ENCODE data around the gene P4HB. TPM values are rescaled to one million over a fixed set of nuclear protein-coding genes. Genes with fewer than 3 reads are reported as not detected.
A peak's percentile ranks its signal among the peaks of the same experiment; 100 is the strongest.

Gene P4HB
- total and polyA plus RNA-seq, 2 donors (not counting 1 experiment from before 2014, with no cell fraction given) = 37.4 to 191 TPM

DNA sequence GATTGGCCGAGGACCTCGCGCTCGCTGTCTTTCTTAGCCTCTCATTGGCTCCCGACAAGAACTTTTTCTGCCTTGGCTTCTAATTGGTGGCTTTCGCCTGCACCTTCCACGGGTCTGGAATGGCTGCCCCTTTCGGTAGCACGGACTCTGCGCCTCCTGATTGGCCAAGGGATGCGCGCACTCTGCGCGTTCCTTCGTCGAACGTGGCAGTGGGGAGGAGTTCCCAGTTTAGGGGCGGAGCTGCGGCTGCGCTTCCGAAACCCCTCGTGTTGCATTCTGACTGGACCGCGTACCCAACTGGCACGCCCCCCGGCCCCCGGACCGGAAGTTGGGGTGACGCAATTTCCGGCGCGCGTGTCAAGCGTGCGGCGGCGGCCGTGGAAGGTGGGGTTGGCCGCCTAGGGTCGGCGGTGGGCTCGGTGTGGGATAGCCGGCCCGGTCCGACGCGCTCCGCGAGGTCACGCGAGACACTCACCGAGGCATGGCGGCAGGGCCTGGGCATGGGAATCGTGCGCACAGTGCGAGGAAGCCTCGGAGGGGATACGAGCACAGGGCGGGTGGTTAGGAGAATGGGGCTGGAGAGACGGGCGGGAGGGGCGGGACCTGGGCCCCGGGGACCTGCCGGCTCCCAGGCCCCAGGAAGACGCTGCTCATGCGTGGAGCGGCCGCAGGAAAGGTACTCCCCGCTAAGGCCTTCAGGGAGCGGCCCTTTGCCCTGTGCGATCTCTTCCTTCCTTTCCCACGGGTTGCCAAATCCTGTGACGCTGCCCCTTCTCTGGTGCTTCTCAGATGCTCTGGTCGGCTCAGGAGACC is 627 bp upstream of the P4HB start:
- peak; percentile 91 for DNase-seq
- ATAC-seq (ENCODE audit: low read depth) = peak; percentile 89
- Mint-ChIP-seq H3K4me1 (peaks cover 32% of the 10 kb centered on the region), H3K27ac (peak overlapping the region; percentile 96), H3K27me3 (no peaks in the 10 kb centered on the region), H3K9me3 (ENCODE audit: insufficient read depth) (no peaks in the 10 kb centered on the region), H3K4me3 (peak overlapping the region; percentile 92)
- intact Hi-C loops (cut with micrococcal nuclease) = loop anchor here (1.0 to 10.0 kb wide), 11 partner anchors 10 to 434 kb away; partner anchors contain the start of genes ALYREF, ANAPC11, ARHGDIA and ARL16
- H3K9ac ChIP-seq (ENCODE audit: low read length) = peak overlapping the region; percentile 72
- peaks cover 40% of the 10 kb centered on the region for H4K20me1 ChIP-seq (ENCODE audit: control insufficient read depth, insufficient read depth, low read length, poor library complexity, severe bottlenecking)
- H3K79me2 ChIP-seq (ENCODE audit: control insufficient read depth, insufficient read depth, low read length) = peaks cover 60% of the 10 kb centered on the region
- H3K9me3 ChIP-seq (ENCODE audit: control extremely low read depth in 1 of 3, control insufficient read depth in 2 of 3, insufficient read depth in 1 of 3, low read length in 2 of 3) = no peaks in the 10 kb centered on the region
- H3K4me2 ChIP-seq (replicated peaks; ENCODE audit: low read depth, low read length, poor library complexity, severe bottlenecking) = peak overlapping the region; percentile 80
- peak overlapping the region; percentile 60 for H2AFZ ChIP-seq (ENCODE audit: insufficient read depth, low read depth, low read length, poor library complexity, severe bottlenecking)
- CTCF ChIA-PET = interaction anchor here (0.8 to 1.6 kb wide), 3 partner anchors 9 to 158 kb away, joined by 4 to 7 read pairs (median 4); partner anchors contain the start of genes ARHGDIA and MRPL12
- peaks cover 17 to 26% of the 10 kb centered on the region in 2 donors for H3K4me1 ChIP-seq (ENCODE audit: control insufficient read depth in 2 of 2, insufficient read depth in 2 of 2, low read length in 2 of 2)
- peak overlapping the region; percentile 94 to 98 for H3K27ac ChIP-seq (ENCODE audit: low read length in 2 of 2)
- peaks cover 0 to 15% of the 10 kb centered on the region in 2 experiments for H3K36me3 ChIP-seq (replicated peaks in 1 of 2; ENCODE audit: control extremely low read depth in 1 of 2, control insufficient read depth in 1 of 2, extremely low read depth in 1 of 2, insufficient read depth in 2 of 2, low read length in 1 of 2)
- no peaks in the 10 kb centered on the region for H3K27me3 ChIP-seq (replicated peaks in 1 of 4; ENCODE audit: control extremely low read depth in 1 of 4, control insufficient read depth in 3 of 4, insufficient read depth in 4 of 4, low read length in 3 of 4)
- H3K4me3 ChIP-seq (ENCODE audit: control extremely low read depth in 1 of 5, extremely low read depth in 1 of 5, insufficient read depth in 1 of 5, low read depth in 2 of 5, low read length in 4 of 5) = peak overlapping the region; percentile 39 to 75 (median 71)
- WGBS (ENCODE audit: insufficient coverage) = under 1% methylated on average over 74 of the region's 74 CpGs
- POLR2A ChIA-PET = interaction anchor here (0.7 to 2.5 kb wide), 4 partner anchors 9 to 28 kb away, joined by 6 to 15 read pairs (median 8); partner anchors contain the start of genes ARHGDIA and MCRIP1
- TF ChIP-seq, protein P1, sequence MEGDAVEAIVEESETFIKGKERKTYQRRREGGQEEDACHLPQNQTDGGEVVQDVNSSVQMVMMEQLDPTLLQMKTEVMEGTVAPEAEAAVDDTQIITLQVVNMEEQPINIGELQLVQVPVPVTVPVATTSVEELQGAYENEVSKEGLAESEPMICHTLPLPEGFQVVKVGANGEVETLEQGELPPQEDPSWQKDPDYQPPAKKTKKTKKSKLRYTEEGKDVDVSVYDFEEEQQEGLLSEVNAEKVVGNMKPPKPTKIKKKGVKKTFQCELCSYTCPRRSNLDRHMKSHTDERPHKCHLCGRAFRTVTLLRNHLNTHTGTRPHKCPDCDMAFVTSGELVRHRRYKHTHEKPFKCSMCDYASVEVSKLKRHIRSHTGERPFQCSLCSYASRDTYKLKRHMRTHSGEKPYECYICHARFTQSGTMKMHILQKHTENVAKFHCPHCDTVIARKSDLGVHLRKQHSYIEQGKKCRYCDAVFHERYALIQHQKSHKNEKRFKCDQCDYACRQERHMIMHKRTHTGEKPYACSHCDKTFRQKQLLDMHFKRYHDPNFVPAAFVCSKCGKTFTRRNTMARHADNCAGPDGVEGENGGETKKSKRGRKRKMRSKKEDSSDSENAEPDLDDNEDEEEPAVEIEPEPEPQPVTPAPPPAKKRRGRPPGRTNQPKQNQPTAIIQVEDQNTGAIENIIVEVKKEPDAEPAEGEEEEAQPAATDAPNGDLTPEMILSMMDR (IDR thresholded peaks at IDR 0.05) = no peak
- peak; percentile 100 for TF ChIP-seq EZH2 (IDR thresholded peaks at IDR 0.05; ENCODE audit: borderline replicate concordance, insufficient read depth, low read depth, low read length, poor library complexity, severe bottlenecking)

All from B cell (primary cell).